H1 (cell line): ENCODE measurements around the gene SUSD1. TPM values are rescaled to one million over a fixed set of nuclear protein-coding genes. Genes with fewer than 3 reads are reported as not detected.

Experiments
- CHD2 ChIP-seq: IDR thresholded peaks from 2 replicates; pipeline ENCODE4 v1.6.1; 2012; ENCODE audit warnings: low read length, improper control_type of control experiment
- MAX ChIP-seq: IDR thresholded peaks from 2 replicates; pipeline ENCODE4 v1.6.1; 2012; ENCODE audit warnings: inconsistent platforms
- NRF1 ChIP-seq: IDR thresholded peaks from 2 replicates; pipeline ENCODE4 v1.6.1; 2011; ENCODE audit warnings: mild to moderate bottlenecking, low read depth, low read length, improper control_type of control experiment
- SP2 ChIP-seq: IDR thresholded peaks from 2 replicates; pipeline ENCODE4 v1.6.1; 2012; ENCODE audit warnings: mild to moderate bottlenecking, low read length, inconsistent platforms
- SRF ChIP-seq: IDR thresholded peaks from 2 replicates; pipeline ENCODE4 v1.6.1; 2011; ENCODE audit warnings: mild to moderate bottlenecking, low read depth, low read length, moderate library complexity
- YY1 ChIP-seq: IDR thresholded peaks from 2 replicates; pipeline ENCODE4 v1.6.1; 2011; ENCODE audit warnings: low read depth, mild to moderate bottlenecking, low read length
- polyA plus RNA-seq, 7 experiments: library from polyadenylated mRNA; depleted of rRNA in 3 of 7; stranded (reverse) in 5 of 7; unstranded in 2 of 7; fragments of >200 nt in 5 of 7; fragments of 200-250 nt in 2 of 7; gene quantifications; 1 replicate in 5 of 7; 2 replicates in 1 of 7; 4 replicates in 1 of 7; pipeline versions ENCODE4 v1.2.1 to v1.2.3, GENCODE V29; 2011 to 2013; ENCODE audit warnings: missing spikeins in 2 of 7, mixed read lengths in 2 of 7
- total RNA-seq: library from RNA; stranded (reverse); fragmentation: NEBNext Ultra II Directional; extraction: Animal tissue kit (Norgen Biotek cat#: 25700); gene quantifications from 2 replicates; pipeline ENCODE4 v1.2.1, GENCODE V29; 2021
- TF ChIP-seq, protein P1 (sequence below): fragments of 300-600 bp; sonication (generic); IDR thresholded peaks from 2 replicates; pipeline ENCODE4 v1.7.1; 2012; ENCODE audit warnings: low read length, moderate library complexity, mild to moderate bottlenecking, inconsistent platforms; ENCODE audit not compliant: insufficient replicate concordance
- TF ChIP-seq, protein P2 (sequence below): IDR thresholded peaks from 2 replicates; pipeline ENCODE4 v1.6.1; 2012; ENCODE audit warnings: inconsistent platforms

Gene SUSD1
- total and polyA plus RNA-seq, 2 of the 8 experiments (the other 6 are each of a cell fraction or from before 2014, with no cell fraction given): 2.8 to 7.2 TPM

DNA sequence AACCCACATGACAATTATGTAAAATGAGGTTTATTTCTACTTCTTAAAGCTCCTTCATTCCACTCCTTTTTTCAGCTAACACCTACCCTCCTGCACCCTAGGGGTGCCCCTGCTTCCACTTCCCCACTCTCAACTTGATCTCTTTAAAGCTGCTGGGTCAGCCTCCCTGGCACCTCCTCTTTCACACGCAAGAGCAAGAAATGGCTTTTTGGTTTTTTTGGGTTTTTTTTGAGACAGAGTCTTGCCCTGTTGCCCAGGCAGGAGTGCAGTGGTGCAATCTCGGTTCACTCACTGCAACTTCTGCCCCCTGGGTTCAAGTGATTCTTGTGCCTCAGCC is 64.4 kb downstream of the SUSD1 start (continued):
- TF ChIP-seq, protein P1, sequence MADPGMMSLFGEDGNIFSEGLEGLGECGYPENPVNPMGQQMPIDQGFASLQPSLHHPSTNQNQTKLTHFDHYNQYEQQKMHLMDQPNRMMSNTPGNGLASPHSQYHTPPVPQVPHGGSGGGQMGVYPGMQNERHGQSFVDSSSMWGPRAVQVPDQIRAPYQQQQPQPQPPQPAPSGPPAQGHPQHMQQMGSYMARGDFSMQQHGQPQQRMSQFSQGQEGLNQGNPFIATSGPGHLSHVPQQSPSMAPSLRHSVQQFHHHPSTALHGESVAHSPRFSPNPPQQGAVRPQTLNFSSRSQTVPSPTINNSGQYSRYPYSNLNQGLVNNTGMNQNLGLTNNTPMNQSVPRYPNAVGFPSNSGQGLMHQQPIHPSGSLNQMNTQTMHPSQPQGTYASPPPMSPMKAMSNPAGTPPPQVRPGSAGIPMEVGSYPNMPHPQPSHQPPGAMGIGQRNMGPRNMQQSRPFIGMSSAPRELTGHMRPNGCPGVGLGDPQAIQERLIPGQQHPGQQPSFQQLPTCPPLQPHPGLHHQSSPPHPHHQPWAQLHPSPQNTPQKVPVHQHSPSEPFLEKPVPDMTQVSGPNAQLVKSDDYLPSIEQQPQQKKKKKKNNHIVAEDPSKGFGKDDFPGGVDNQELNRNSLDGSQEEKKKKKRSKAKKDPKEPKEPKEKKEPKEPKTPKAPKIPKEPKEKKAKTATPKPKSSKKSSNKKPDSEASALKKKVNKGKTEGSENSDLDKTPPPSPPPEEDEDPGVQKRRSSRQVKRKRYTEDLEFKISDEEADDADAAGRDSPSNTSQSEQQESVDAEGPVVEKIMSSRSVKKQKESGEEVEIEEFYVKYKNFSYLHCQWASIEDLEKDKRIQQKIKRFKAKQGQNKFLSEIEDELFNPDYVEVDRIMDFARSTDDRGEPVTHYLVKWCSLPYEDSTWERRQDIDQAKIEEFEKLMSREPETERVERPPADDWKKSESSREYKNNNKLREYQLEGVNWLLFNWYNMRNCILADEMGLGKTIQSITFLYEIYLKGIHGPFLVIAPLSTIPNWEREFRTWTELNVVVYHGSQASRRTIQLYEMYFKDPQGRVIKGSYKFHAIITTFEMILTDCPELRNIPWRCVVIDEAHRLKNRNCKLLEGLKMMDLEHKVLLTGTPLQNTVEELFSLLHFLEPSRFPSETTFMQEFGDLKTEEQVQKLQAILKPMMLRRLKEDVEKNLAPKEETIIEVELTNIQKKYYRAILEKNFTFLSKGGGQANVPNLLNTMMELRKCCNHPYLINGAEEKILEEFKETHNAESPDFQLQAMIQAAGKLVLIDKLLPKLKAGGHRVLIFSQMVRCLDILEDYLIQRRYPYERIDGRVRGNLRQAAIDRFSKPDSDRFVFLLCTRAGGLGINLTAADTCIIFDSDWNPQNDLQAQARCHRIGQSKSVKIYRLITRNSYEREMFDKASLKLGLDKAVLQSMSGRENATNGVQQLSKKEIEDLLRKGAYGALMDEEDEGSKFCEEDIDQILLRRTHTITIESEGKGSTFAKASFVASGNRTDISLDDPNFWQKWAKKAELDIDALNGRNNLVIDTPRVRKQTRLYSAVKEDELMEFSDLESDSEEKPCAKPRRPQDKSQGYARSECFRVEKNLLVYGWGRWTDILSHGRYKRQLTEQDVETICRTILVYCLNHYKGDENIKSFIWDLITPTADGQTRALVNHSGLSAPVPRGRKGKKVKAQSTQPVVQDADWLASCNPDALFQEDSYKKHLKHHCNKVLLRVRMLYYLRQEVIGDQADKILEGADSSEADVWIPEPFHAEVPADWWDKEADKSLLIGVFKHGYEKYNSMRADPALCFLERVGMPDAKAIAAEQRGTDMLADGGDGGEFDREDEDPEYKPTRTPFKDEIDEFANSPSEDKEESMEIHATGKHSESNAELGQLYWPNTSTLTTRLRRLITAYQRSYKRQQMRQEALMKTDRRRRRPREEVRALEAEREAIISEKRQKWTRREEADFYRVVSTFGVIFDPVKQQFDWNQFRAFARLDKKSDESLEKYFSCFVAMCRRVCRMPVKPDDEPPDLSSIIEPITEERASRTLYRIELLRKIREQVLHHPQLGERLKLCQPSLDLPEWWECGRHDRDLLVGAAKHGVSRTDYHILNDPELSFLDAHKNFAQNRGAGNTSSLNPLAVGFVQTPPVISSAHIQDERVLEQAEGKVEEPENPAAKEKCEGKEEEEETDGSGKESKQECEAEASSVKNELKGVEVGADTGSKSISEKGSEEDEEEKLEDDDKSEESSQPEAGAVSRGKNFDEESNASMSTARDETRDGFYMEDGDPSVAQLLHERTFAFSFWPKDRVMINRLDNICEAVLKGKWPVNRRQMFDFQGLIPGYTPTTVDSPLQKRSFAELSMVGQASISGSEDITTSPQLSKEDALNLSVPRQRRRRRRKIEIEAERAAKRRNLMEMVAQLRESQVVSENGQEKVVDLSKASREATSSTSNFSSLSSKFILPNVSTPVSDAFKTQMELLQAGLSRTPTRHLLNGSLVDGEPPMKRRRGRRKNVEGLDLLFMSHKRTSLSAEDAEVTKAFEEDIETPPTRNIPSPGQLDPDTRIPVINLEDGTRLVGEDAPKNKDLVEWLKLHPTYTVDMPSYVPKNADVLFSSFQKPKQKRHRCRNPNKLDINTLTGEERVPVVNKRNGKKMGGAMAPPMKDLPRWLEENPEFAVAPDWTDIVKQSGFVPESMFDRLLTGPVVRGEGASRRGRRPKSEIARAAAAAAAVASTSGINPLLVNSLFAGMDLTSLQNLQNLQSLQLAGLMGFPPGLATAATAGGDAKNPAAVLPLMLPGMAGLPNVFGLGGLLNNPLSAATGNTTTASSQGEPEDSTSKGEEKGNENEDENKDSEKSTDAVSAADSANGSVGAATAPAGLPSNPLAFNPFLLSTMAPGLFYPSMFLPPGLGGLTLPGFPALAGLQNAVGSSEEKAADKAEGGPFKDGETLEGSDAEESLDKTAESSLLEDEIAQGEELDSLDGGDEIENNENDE: no peak
- no peak for TF ChIP-seq MAX
- TF ChIP-seq SP2: no peak
- TF ChIP-seq CHD2: no peak
- no peak for TF ChIP-seq NRF1
- no peak for TF ChIP-seq SRF
- TF ChIP-seq, protein P2, sequence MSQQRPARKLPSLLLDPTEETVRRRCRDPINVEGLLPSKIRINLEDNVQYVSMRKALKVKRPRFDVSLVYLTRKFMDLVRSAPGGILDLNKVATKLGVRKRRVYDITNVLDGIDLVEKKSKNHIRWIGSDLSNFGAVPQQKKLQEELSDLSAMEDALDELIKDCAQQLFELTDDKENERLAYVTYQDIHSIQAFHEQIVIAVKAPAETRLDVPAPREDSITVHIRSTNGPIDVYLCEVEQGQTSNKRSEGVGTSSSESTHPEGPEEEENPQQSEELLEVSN: no peak
- no peak for TF ChIP-seq YY1
